HepG2 (cell line): ENCODE data around the gene CDH13. TPM values are rescaled to one million over a fixed set of nuclear protein-coding genes. Genes with fewer than 3 reads are reported as not detected.

Experiments
- ATAC-seq: fragments of 200-7000 bp; cut with Tn5 transposase; 3 replicates; pipeline ENCODE4 v1.9.1; 2020; ENCODE audit warnings: mild to moderate bottlenecking, moderate library complexity
- BruUV-seq: library from RNA; stranded (reverse); fragments of 400-500 nt; replicated peaks from 2 replicates; lab custom pipeline; 2021; lab: Mats Ljungman, UMichigan
- CTCF ChIA-PET: fragments of 300-600 bp; formaldehyde crosslinking; extraction: SDS; loops from one replicate; lab custom pipeline; 2021; ENCODE audit warnings: low total read pairs, inconsistent platforms, low intra/inter-chr PET ratio; lab: Yijun Ruan, JAX
- POLR2A ChIA-PET: fragments of 350-600 bp; sonication (Branson Sonifier 250); formaldehyde crosslinking; loops from one replicate; lab custom pipeline; 2020; ENCODE audit warnings: antibody characterized with exemption, inconsistent platforms; lab: Yijun Ruan, JAX
- DNase-seq: peaks from one replicate; pipeline ENCODE4 v3.0.0-alpha.2; 2015; ENCODE audit warnings: low spot score
- FAIRE-seq: peaks from 3 replicates; lab custom pipeline; 2011; peaks lifted over from hg19 to GRCh38; lab: Jason Lieb, UNC
- H2AFZ ChIP-seq: one replicate; pipeline ENCODE4 v1.6.1; 2011; ENCODE audit warnings: low read length, inconsistent platforms
- H3K27ac ChIP-seq: fragments of 300-600 bp; 3 replicates; pipeline ENCODE4 v1.8.0; 2011; ENCODE audit warnings: mixed run types, mild to moderate bottlenecking, mixed read lengths, low read length, inconsistent platforms; ENCODE audit not compliant: insufficient read depth; ENCODE audit errors: extremely low read length
- H3K27me3 ChIP-seq, 2 experiments: fragments of 200-600 bp in 1 of 2; 2 replicates in 1 of 2; 3 replicates in 1 of 2; pipeline versions ENCODE4 v1.6.0 to v1.8.0; 2011; ENCODE audit warnings: low read length in 2 of 2, mild to moderate bottlenecking in 2 of 2, moderate library complexity in 2 of 2, inconsistent platforms in 1 of 2; ENCODE audit not compliant: insufficient read depth in 2 of 2, control insufficient read depth in 1 of 2
- H3K36me3 ChIP-seq, 2 experiments: fragments of 200-600 bp in 1 of 2; replicated peaks in 1 of 2; 2 replicates in 1 of 2; 3 replicates in 1 of 2; pipeline versions ENCODE4 v1.5.1 to v1.8.0; 2011; ENCODE audit warnings: low read length in 2 of 2, inconsistent platforms in 1 of 2; ENCODE audit not compliant: insufficient read depth in 2 of 2, control insufficient read depth in 1 of 2
- H3K4me1 ChIP-seq: 2 replicates; pipeline ENCODE4 v1.5.1; 2012; ENCODE audit warnings: low read length, inconsistent platforms; ENCODE audit not compliant: insufficient read depth
- H3K4me2 ChIP-seq: 2 replicates; pipeline ENCODE4 v1.6.0; 2011; ENCODE audit warnings: low read depth, low read length, inconsistent platforms
- H3K4me3 ChIP-seq, 3 experiments: fragments of 200-600 bp in 1 of 3; sonication (generic), shearing (Covaris generic) in 1 of 3; replicated peaks in 1 of 3; 2 replicates each; pipeline ENCODE4 v1.5.1; 2011 to 2016; ENCODE audit warnings: low read length in 3 of 3, inconsistent platforms in 2 of 3, low read depth in 2 of 3, mild to moderate bottlenecking in 2 of 3, control low read depth in 1 of 3, mixed read lengths in 1 of 3; ENCODE audit not compliant: insufficient read depth in 1 of 3
- H3K79me2 ChIP-seq: one replicate; pipeline ENCODE4 v1.6.1; 2011; ENCODE audit warnings: low read length, inconsistent platforms; ENCODE audit not compliant: insufficient read depth
- H3K9ac ChIP-seq: 2 replicates; pipeline ENCODE4 v1.6.0; 2011; ENCODE audit warnings: mild to moderate bottlenecking, low read depth, low read length, inconsistent platforms; ENCODE audit not compliant: insufficient read depth
- H3K9me3 ChIP-seq: 2 replicates; pipeline ENCODE4 v1.5.1; 2012; ENCODE audit warnings: mild to moderate bottlenecking, low read length
- H4K20me1 ChIP-seq: 2 replicates; pipeline ENCODE4 v1.6.0; 2011; ENCODE audit warnings: inconsistent platforms, mild to moderate bottlenecking, low read length, moderate library complexity; ENCODE audit not compliant: insufficient read depth
- CHD2 ChIP-seq: IDR thresholded peaks from 2 replicates; pipeline ENCODE4 v1.6.1; 2011; ENCODE audit warnings: low read depth, low read length, improper control_type of control experiment
- DPF2 ChIP-seq: sonication (generic); formaldehyde crosslinking; IDR thresholded peaks from 2 replicates; pipeline ENCODE4 v1.4.0; 2020; ENCODE audit warnings: mild to moderate bottlenecking, low read depth, missing genetic modification reagents, borderline replicate concordance
- ESRRA ChIP-seq: sonication (generic); formaldehyde crosslinking; IDR thresholded peaks from 2 replicates; pipeline ENCODE4 v1.5.1; 2020; ENCODE audit warnings: mild to moderate bottlenecking, low read depth, missing genetic modification reagents
- ETV6 ChIP-seq: sonication (generic); formaldehyde crosslinking; conservative IDR thresholded peaks from 2 replicates; pipeline ENCODE4 v1.4.0; 2020; ENCODE audit warnings: missing genetic modification reagents
- GFI1 ChIP-seq: sonication (generic); formaldehyde crosslinking; IDR thresholded peaks from 2 replicates; pipeline ENCODE4 v1.5.0; 2020; ENCODE audit warnings: missing genetic modification reagents, mild to moderate bottlenecking, borderline replicate concordance
- GMEB1 ChIP-seq: sonication (generic); formaldehyde crosslinking; IDR thresholded peaks from 2 replicates; pipeline ENCODE4 v1.5.1; 2020; ENCODE audit warnings: missing genetic modification reagents, mild to moderate bottlenecking, borderline replicate concordance
- LRRFIP1 ChIP-seq: sonication (generic); formaldehyde crosslinking; conservative IDR thresholded peaks from 2 replicates; pipeline ENCODE4 v1.4.0; 2020; ENCODE audit warnings: missing genetic modification reagents
- PBX3 ChIP-seq: sonication (generic); formaldehyde crosslinking; IDR thresholded peaks from 2 replicates; pipeline ENCODE4 v1.8.1; 2023; ENCODE audit warnings: missing genetic modification reagents, inconsistent platforms, borderline replicate concordance
- POLR2AphosphoS2 ChIP-seq: IDR thresholded peaks from 2 replicates; pipeline ENCODE4 v1.6.1; 2011; ENCODE audit warnings: low read depth, low read length, improper control_type of control experiment
- RXRB ChIP-seq: IDR thresholded peaks from 2 replicates; pipeline ENCODE4 v1.6.1; 2016; ENCODE audit warnings: borderline replicate concordance, missing genetic modification reagents, missing compliant biosample characterization
- SRY ChIP-seq: sonication (generic); formaldehyde crosslinking; IDR thresholded peaks from 2 replicates; pipeline ENCODE4 v1.8.0; 2022; ENCODE audit warnings: mild to moderate bottlenecking, missing genetic modification reagents
- TCF7 ChIP-seq: sonication (generic); IDR thresholded peaks from 2 replicates; pipeline ENCODE4 v1.6.1; 2016; ENCODE audit warnings: antibody characterized with exemption, low read depth
- THRA ChIP-seq: sonication (generic); formaldehyde crosslinking; IDR thresholded peaks from 2 replicates; pipeline ENCODE4 v1.4.0; 2020; ENCODE audit warnings: missing genetic modification reagents, borderline replicate concordance
- ZNF496 ChIP-seq: sonication (generic); formaldehyde crosslinking; IDR thresholded peaks from 2 replicates; pipeline ENCODE4 v1.8.1; 2023; ENCODE audit warnings: mild to moderate bottlenecking, moderate library complexity, missing genetic modification reagents; ENCODE audit not compliant: insufficient replicate concordance
- WGBS: methylation state at CpG from one replicate; pipeline ENCODE4 v1.1.6; 2017; ENCODE audit warnings: low lambda C conversion rate; 5-methylcytosine and 5-hydroxymethylcytosine counted together
- in situ Hi-C: cut with HindIII; loops from 2 replicates; pipeline ENCODE4 v1.10.0; 2017; ENCODE audit warnings: low pct_unique_long_range_greater_than_20kb; ENCODE audit not compliant: extremely low pct_ligation_motif_present
- intact Hi-C: fragments of 100-400 bp; cut with micrococcal nuclease; formaldehyde crosslinking; loops from one replicate; pipeline ENCODE4 v1.10.0; 2022; ENCODE audit not compliant: unreplicated experiment
- polyA plus RNA-seq, 8 experiments: library from polyadenylated mRNA; depleted of rRNA in 3 of 8; stranded (reverse) in 7 of 8; unstranded in 1 of 8; fragments of >200 nt; fragmentation: Illumina TruSeq in 4 of 8; extraction: Trizol in 4 of 8; gene quantifications; 2 replicates each; pipeline versions ENCODE4 v1.2.1 to v1.2.3, GENCODE V29; 2011 to 2016; ENCODE audit warnings: low read depth in 4 of 8, missing spikeins in 1 of 8, mixed read lengths in 1 of 8; ENCODE audit not compliant: insufficient read depth in 1 of 8
- total RNA-seq, 5 experiments: library from RNA; depleted of rRNA; stranded (reverse); fragments of >200 nt; fragmentation: Illumina TruSeq; extraction: Trizol; gene quantifications; 2 replicates each; pipeline ENCODE4 v1.2.3, GENCODE V29; 2016; ENCODE audit warnings: low read depth in 1 of 5

The CDH13 gene
- total and polyA plus RNA-seq, 2 of the 13 experiments (the other 11 are each of a cell fraction or from before 2014, with no cell fraction given): not detected

- no peak for TF ChIP-seq ETV6 (CRISPR knock-in tag)
- no peak for TF ChIP-seq SRY (CRISPR knock-in tag)
Observed at GRCh38 chr16:82748026-82748425, 121.3 kb downstream of the CDH13 start (continued).

GRCh38 chr16:82750068-82750467 is 123.3 kb downstream of the CDH13 start:
- H4K20me1 ChIP-seq: no peaks in the 10 kb centered on the region
- FAIRE-seq (no peak), ATAC-seq (no peak), DNase-seq (no peak)
- H3K9me3 ChIP-seq: no peaks in the 10 kb centered on the region
- CTCF ChIA-PET: no interaction called here
- H3K27me3 ChIP-seq: no peaks in the 10 kb centered on the region
- no peaks in the 10 kb centered on the region for H3K36me3 ChIP-seq
- H3K4me3 ChIP-seq: no peak overlapping the region
- POLR2A ChIA-PET: no interaction called here
- no peak overlapping the region for H3K4me2 ChIP-seq
- H3K79me2 ChIP-seq: no peaks in the 10 kb centered on the region
- 9% methylated on average over 3 of the region's 3 CpGs for WGBS
- in situ Hi-C loops: no loop called here
- H3K4me1 ChIP-seq: no peaks in the 10 kb centered on the region
- no TSS peak for BruUV-seq
- H2AFZ ChIP-seq: no peak overlapping the region
- intact Hi-C loops: no loop called here
- H3K27ac ChIP-seq: no peak overlapping the region
- no peak overlapping the region for H3K9ac ChIP-seq
- no peak for TF ChIP-seq TCF7
- TF ChIP-seq CHD2: no peak
- TF ChIP-seq POLR2AphosphoS2: no peak
- TF ChIP-seq LRRFIP1 (CRISPR knock-in tag): no peak
- TF ChIP-seq ZNF496 (CRISPR knock-in tag): no peak
- no peak for TF ChIP-seq GFI1
- TF ChIP-seq GMEB1 (CRISPR knock-in tag): no peak
- no peak for TF ChIP-seq RXRB (CRISPR knock-in tag)
- no peak for TF ChIP-seq DPF2 (CRISPR knock-in tag)
- no peak for TF ChIP-seq PBX3
- TF ChIP-seq THRA (CRISPR knock-in tag): no peak
- TF ChIP-seq ESRRA (CRISPR knock-in tag): no peak
